HepG2 (cell line): Measurements from ENCODE around the gene DDX24. TPM values are rescaled to one million over a fixed set of nuclear protein-coding genes. Genes with fewer than 3 reads are reported as not detected.

Experiments
- HNRNPLL ChIP-seq: fragments of 200-400 bp; formaldehyde crosslinking; IDR thresholded peaks from 2 replicates; pipeline ENCODE4 v1.6.1; 2017; ENCODE audit warnings: mild to moderate bottlenecking, low read depth, low read length; ENCODE audit not compliant: poor library complexity, severe bottlenecking
- MAZ ChIP-seq, 2 experiments: sonication (generic) in 1 of 2; formaldehyde crosslinking in 1 of 2; IDR thresholded peaks; 2 replicates each; pipeline versions ENCODE4 v1.5.0 to v1.6.1; 2012 to 2020; ENCODE audit warnings: low read depth in 2 of 2, mild to moderate bottlenecking in 2 of 2, borderline replicate concordance in 1 of 2, improper control_type of control experiment in 1 of 2, low read length in 1 of 2, missing genetic modification reagents in 1 of 2, moderate library complexity in 1 of 2
- NCOA5 ChIP-seq: sonication (generic); formaldehyde crosslinking; IDR thresholded peaks from 2 replicates; pipeline ENCODE4 v1.4.0; 2020; ENCODE audit warnings: missing genetic modification reagents
- ONECUT2 ChIP-seq: sonication (generic); formaldehyde crosslinking; IDR thresholded peaks from 2 replicates; pipeline ENCODE4 v1.4.0; 2020; ENCODE audit warnings: missing genetic modification reagents
- SOX5 ChIP-seq: IDR thresholded peaks from 2 replicates; pipeline ENCODE4 v1.6.1; 2016; ENCODE audit warnings: borderline replicate concordance
- TARDBP ChIP-seq: sonication (generic); formaldehyde crosslinking; IDR thresholded peaks from 2 replicates; pipeline ENCODE4 v1.8.0; 2022; ENCODE audit warnings: mild to moderate bottlenecking, missing genetic modification reagents
- ZFP82 ChIP-seq: sonication (generic); formaldehyde crosslinking; IDR thresholded peaks from 2 replicates; pipeline ENCODE4 v1.5.1; 2020; ENCODE audit warnings: mild to moderate bottlenecking, missing genetic modification reagents, borderline replicate concordance
- ZNF83 ChIP-seq: sonication (generic); formaldehyde crosslinking; IDR thresholded peaks from 2 replicates; pipeline ENCODE4 v1.4.0; 2020; ENCODE audit warnings: missing genetic modification reagents, mild to moderate bottlenecking, borderline replicate concordance
- polyA plus RNA-seq, 8 experiments: library from polyadenylated mRNA; depleted of rRNA in 3 of 8; stranded (reverse) in 7 of 8; unstranded in 1 of 8; fragments of >200 nt; fragmentation: Illumina TruSeq in 4 of 8; extraction: Trizol in 4 of 8; gene quantifications; 2 replicates each; pipeline versions ENCODE4 v1.2.1 to v1.2.3, GENCODE V29; 2011 to 2016; ENCODE audit warnings: low read depth in 4 of 8, missing spikeins in 1 of 8, mixed read lengths in 1 of 8; ENCODE audit not compliant: insufficient read depth in 1 of 8
- total RNA-seq, 5 experiments: library from RNA; depleted of rRNA; stranded (reverse); fragments of >200 nt; fragmentation: Illumina TruSeq; extraction: Trizol; gene quantifications; 2 replicates each; pipeline ENCODE4 v1.2.3, GENCODE V29; 2016; ENCODE audit warnings: low read depth in 1 of 5
- TF ChIP-seq, protein P1 (sequence below): sonication (generic); formaldehyde crosslinking; IDR thresholded peaks from 2 replicates; pipeline ENCODE4 v1.4.0; 2020; ENCODE audit warnings: missing genetic modification reagents, borderline replicate concordance
- TF ChIP-seq, protein P2 (sequence below): IDR thresholded peaks from 2 replicates; pipeline ENCODE4 v1.6.1; 2016; ENCODE audit warnings: low read depth
- TF ChIP-seq, protein P3 (sequence below): sonication (generic); formaldehyde crosslinking; IDR thresholded peaks from 2 replicates; pipeline ENCODE4 v1.5.0; 2020; ENCODE audit warnings: mild to moderate bottlenecking, missing genetic modification reagents
- TF ChIP-seq, protein P4 (sequence below): sonication (generic); formaldehyde crosslinking; IDR thresholded peaks from 2 replicates; pipeline ENCODE4 v1.4.0; 2020; ENCODE audit warnings: missing genetic modification reagents
- TF ChIP-seq, protein P5 (sequence below): sonication (generic); formaldehyde crosslinking; IDR thresholded peaks from 2 replicates; pipeline ENCODE4 v1.4.0; 2020; ENCODE audit warnings: missing genetic modification reagents

Gene DDX24
- total and polyA plus RNA-seq, 2 of the 13 experiments (the other 11 are each of a cell fraction or from before 2014, with no cell fraction given) = 67.3 to 149 TPM

DNA sequence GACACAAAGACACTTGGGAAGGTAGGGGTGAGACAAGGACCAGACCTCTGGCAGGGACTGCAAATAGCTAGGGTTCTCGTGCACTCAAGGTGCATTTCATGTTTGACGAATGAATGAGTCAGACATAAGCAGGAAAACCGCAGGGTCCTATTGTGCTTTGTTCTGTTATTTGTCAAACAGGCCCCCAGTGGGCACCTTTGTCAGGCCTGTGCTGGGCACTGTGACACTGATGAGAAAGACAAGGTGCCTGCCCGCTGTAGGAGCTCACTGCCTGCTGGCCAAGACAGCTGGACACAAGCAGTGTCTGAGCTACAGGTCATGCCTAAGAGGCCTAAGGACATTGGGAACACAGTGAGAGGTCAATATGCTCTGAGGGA is 52.6 kb downstream of the DDX24 start (continued):
- TF ChIP-seq, protein P1, sequence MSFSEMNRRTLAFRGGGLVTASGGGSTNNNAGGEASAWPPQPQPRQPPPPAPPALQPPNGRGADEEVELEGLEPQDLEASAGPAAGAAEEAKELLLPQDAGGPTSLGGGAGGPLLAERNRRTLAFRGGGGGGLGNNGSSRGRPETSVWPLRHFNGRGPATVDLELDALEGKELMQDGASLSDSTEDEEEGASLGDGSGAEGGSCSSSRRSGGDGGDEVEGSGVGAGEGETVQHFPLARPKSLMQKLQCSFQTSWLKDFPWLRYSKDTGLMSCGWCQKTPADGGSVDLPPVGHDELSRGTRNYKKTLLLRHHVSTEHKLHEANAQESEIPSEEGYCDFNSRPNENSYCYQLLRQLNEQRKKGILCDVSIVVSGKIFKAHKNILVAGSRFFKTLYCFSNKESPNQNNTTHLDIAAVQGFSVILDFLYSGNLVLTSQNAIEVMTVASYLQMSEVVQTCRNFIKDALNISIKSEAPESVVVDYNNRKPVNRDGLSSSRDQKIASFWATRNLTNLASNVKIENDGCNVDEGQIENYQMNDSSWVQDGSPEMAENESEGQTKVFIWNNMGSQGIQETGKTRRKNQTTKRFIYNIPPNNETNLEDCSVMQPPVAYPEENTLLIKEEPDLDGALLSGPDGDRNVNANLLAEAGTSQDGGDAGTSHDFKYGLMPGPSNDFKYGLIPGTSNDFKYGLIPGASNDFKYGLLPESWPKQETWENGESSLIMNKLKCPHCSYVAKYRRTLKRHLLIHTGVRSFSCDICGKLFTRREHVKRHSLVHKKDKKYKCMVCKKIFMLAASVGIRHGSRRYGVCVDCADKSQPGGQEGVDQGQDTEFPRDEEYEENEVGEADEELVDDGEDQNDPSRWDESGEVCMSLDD (CRISPR knock-in tag) = no peak
- TF ChIP-seq, protein P2, sequence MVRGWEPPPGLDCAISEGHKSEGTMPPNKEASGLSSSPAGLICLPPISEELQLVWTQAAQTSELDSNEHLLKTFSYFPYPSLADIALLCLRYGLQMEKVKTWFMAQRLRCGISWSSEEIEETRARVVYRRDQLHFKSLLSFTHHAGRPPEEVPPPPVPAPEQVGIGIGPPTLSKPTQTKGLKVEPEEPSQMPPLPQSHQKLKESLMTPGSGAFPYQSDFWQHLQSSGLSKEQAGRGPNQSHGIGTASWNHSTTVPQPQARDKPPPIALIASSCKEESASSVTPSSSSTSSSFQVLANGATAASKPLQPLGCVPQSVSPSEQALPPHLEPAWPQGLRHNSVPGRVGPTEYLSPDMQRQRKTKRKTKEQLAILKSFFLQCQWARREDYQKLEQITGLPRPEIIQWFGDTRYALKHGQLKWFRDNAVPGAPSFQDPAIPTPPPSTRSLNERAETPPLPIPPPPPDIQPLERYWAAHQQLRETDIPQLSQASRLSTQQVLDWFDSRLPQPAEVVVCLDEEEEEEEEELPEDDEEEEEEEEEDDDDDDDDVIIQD = 0 out of 2 replicates have a peak, but pooled peaks have one; percentile 12
- TF ChIP-seq ONECUT2 (CRISPR knock-in tag) (no peak), ZNF83 (CRISPR knock-in tag) (no peak), ZFP82 (no peak), SOX5 (CRISPR knock-in tag) (peak; percentile 98), NCOA5 (CRISPR knock-in tag) (no peak), HNRNPLL (no peak), MAZ (IDR thresholded peaks at IDR 0.05; ENCODE audit: borderline replicate concordance, low read depth, low read length) (no peak), MAZ (CRISPR knock-in tag; IDR thresholded peaks at IDR 0.05; ENCODE audit: low read depth) (0 out of 2 replicates have a peak, but pooled peaks have one; percentile 17), TARDBP (no peak)
- TF ChIP-seq, protein P3, sequence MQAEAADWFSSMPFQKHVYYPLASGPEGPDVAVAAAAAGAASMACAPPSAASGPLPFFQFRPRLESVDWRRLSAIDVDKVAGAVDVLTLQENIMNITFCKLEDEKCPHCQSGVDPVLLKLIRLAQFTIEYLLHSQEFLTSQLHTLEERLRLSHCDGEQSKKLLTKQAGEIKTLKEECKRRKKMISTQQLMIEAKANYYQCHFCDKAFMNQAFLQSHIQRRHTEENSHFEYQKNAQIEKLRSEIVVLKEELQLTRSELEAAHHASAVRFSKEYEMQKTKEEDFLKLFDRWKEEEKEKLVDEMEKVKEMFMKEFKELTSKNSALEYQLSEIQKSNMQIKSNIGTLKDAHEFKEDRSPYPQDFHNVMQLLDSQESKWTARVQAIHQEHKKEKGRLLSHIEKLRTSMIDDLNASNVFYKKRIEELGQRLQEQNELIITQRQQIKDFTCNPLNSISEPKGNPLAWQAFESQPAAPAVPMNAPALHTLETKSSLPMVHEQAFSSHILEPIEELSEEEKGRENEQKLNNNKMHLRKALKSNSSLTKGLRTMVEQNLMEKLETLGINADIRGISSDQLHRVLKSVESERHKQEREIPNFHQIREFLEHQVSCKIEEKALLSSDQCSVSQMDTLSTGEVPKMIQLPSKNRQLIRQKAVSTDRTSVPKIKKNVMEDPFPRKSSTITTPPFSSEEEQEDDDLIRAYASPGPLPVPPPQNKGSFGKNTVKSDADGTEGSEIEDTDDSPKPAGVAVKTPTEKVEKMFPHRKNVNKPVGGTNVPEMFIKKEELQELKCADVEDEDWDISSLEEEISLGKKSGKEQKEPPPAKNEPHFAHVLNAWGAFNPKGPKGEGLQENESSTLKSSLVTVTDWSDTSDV (CRISPR knock-in tag) = no peak
- TF ChIP-seq, protein P4, sequence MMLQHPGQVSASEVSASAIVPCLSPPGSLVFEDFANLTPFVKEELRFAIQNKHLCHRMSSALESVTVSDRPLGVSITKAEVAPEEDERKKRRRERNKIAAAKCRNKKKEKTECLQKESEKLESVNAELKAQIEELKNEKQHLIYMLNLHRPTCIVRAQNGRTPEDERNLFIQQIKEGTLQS (CRISPR knock-in tag) = peak; percentile 82
- TF ChIP-seq, protein P5, sequence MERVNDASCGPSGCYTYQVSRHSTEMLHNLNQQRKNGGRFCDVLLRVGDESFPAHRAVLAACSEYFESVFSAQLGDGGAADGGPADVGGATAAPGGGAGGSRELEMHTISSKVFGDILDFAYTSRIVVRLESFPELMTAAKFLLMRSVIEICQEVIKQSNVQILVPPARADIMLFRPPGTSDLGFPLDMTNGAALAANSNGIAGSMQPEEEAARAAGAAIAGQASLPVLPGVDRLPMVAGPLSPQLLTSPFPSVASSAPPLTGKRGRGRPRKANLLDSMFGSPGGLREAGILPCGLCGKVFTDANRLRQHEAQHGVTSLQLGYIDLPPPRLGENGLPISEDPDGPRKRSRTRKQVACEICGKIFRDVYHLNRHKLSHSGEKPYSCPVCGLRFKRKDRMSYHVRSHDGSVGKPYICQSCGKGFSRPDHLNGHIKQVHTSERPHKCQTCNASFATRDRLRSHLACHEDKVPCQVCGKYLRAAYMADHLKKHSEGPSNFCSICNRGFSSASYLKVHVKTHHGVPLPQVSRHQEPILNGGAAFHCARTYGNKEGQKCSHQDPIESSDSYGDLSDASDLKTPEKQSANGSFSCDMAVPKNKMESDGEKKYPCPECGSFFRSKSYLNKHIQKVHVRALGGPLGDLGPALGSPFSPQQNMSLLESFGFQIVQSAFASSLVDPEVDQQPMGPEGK = peak; percentile 85
